ENCODE results near the gene STIMATE.

The STIMATE gene

GRCh38 chr3:52893723-52894122, 3.6 kb downstream of the STIMATE start:
- no peak for DNase-seq

- DNase-seq = peak; percentile 86
Observed at GRCh38 chr3:52892625-52893311, 4.6 kb downstream of the STIMATE start.

- DNase-seq = no peak
Observed at GRCh38 chr3:52892290-52892624, 5.1 kb downstream of the STIMATE start.

GRCh38 chr3:52891615-52892081, 5.7 kb downstream of the STIMATE start:
- peak; percentile 43 for DNase-seq

GRCh38 chr3:52891164-52891563, 6.2 kb downstream of the STIMATE start:
- peak; percentile 80 for DNase-seq

GRCh38 chr3:52890735-52891134, 6.6 kb downstream of the STIMATE start:
- DNase-seq = peak; percentile 75

- DNase-seq = no peak
Observed at GRCh38 chr3:52889901-52890300, 7.4 kb downstream of the STIMATE start.

GRCh38 chr3:52887166-52887565, 10.2 kb downstream of the STIMATE start:
- DNase-seq = no peak

GRCh38 chr3:52886049-52886730, 11.2 kb downstream of the STIMATE start:
- no peak for DNase-seq

GRCh38 chr3:52882377-52882776, 15.0 kb downstream of the STIMATE start:
- DNase-seq = no peak

GRCh38 chr3:52881871-52882270, 15.5 kb downstream of the STIMATE start:
- no peak for DNase-seq

GRCh38 chr3:52880474-52880873, 16.9 kb downstream of the STIMATE start:
- peak; percentile 61 for DNase-seq

GRCh38 chr3:52880047-52880446, 17.3 kb downstream of the STIMATE start:
- DNase-seq = no peak

GRCh38 chr3:52879581-52879980, 17.8 kb downstream of the STIMATE start:
- no peak for DNase-seq

GRCh38 chr3:52879090-52879489, 18.3 kb downstream of the STIMATE start:
- no peak for DNase-seq

- no peak for DNase-seq
Observed at GRCh38 chr3:52877085-52877484, 20.3 kb downstream of the STIMATE start.

GRCh38 chr3:52874864-52875587, 22.3 kb downstream of the STIMATE start:
- peak; percentile 11 for DNase-seq

- no peak for DNase-seq
Observed at GRCh38 chr3:52874160-52874701, 23.1 kb downstream of the STIMATE start.

- peak; percentile 17 for DNase-seq
Observed at GRCh38 chr3:52873433-52874159, 23.8 kb downstream of the STIMATE start.

GRCh38 chr3:52872245-52872644, 25.1 kb downstream of the STIMATE start:
- DNase-seq = no peak

- DNase-seq = no peak
Observed at GRCh38 chr3:52871761-52872160, 25.6 kb downstream of the STIMATE start.

GRCh38 chr3:52870471-52870870, 26.9 kb downstream of the STIMATE start:
- no peak for DNase-seq

GRCh38 chr3:52866427-52866826, 30.9 kb downstream of the STIMATE start:
- no peak for DNase-seq
